ENCODE measurements around the gene ALOX5AP. TPM values are rescaled to one million over a fixed set of nuclear protein-coding genes. Genes with fewer than 3 reads are reported as not detected.

ALOX5AP gene
- total and polyA plus RNA-seq, 4 donors: 3.5 to 6.7 (median 4.1) TPM

- TF ChIP-seq ZBTB33 (IDR thresholded peaks at IDR 0.05): no peak
- no peak for TF ChIP-seq HNF4A (conservative IDR thresholded peaks at IDR 0.05)
- no peak for TF ChIP-seq HNF4G (IDR thresholded peaks at IDR 0.05)
- no peak for TF ChIP-seq ATF3 (IDR thresholded peaks at IDR 0.05)
Observed at GRCh38 chr13:30715837-30716236, 19.5 kb upstream of the ALOX5AP start (continued).

GRCh38 chr13:30718661-30719524 is 16.4 kb upstream of the ALOX5AP start:
- TF ChIP-seq EGR1 (IDR thresholded peaks at IDR 0.05; ENCODE audit: low read depth in 2 of 2): no peak
- no peak for TF ChIP-seq MAX (IDR thresholded peaks at IDR 0.05)
- TF ChIP-seq REST (IDR thresholded peaks at IDR 0.05): no peak
- no peak for TF ChIP-seq RXRA (IDR thresholded peaks at IDR 0.05)
- TF ChIP-seq TAF1 (conservative IDR thresholded peaks at IDR 0.05): no peak
- H3K36me3 ChIP-seq (ENCODE audit: control insufficient read depth in 4 of 4, insufficient read depth in 3 of 4, low read depth in 1 of 4, low read length in 3 of 4): no peaks in the 10 kb centered on the region
- peaks cover 0 to 2% (median 0%) of the 10 kb centered on the region in 4 donors for H3K4me1 ChIP-seq (ENCODE audit: control insufficient read depth in 4 of 4, insufficient read depth in 4 of 4, low read length in 3 of 4)
- 85% methylated on average over 9 of the region's 9 CpGs for WGBS
- DNase-seq (ENCODE audit: low spot score): no peak
- H3K27ac ChIP-seq (ENCODE audit: low read depth in 1 of 2, low read length in 2 of 2): no peak overlapping the region
- no peaks in the 10 kb centered on the region for H3K27me3 ChIP-seq (ENCODE audit: control insufficient read depth in 4 of 4, insufficient read depth in 4 of 4, low read length in 3 of 4)
- H3K9me3 ChIP-seq (ENCODE audit: control insufficient read depth in 4 of 4, low read length in 3 of 4): no peaks in the 10 kb centered on the region
- H3K4me3 ChIP-seq (ENCODE audit: low read depth in 1 of 3, low read length in 3 of 3): no peak overlapping the region
- H3K9ac ChIP-seq (ENCODE audit: low read depth in 1 of 2, low read length in 2 of 2): no peak overlapping the region

GRCh38 chr13:30719525-30719914 is 15.8 kb upstream of the ALOX5AP start:
- H3K27ac ChIP-seq (ENCODE audit: low read depth in 1 of 2, low read length in 2 of 2): no peak overlapping the region
- peaks cover 0 to 2% (median 0%) of the 10 kb centered on the region in 4 donors for H3K4me1 ChIP-seq (ENCODE audit: control insufficient read depth in 4 of 4, insufficient read depth in 4 of 4, low read length in 3 of 4)
- H3K9me3 ChIP-seq (ENCODE audit: control insufficient read depth in 4 of 4, low read length in 3 of 4): no peaks in the 10 kb centered on the region
- 85% methylated on average over 4 of the region's 4 CpGs for WGBS
- DNase-seq (ENCODE audit: low spot score): no peak
- H3K4me3 ChIP-seq (ENCODE audit: low read depth in 1 of 3, low read length in 3 of 3): no peak overlapping the region
- no peak overlapping the region for H3K9ac ChIP-seq (ENCODE audit: low read depth in 1 of 2, low read length in 2 of 2)
- no peaks in the 10 kb centered on the region for H3K36me3 ChIP-seq (ENCODE audit: control insufficient read depth in 4 of 4, insufficient read depth in 3 of 4, low read depth in 1 of 4, low read length in 3 of 4)
- no peaks in the 10 kb centered on the region for H3K27me3 ChIP-seq (ENCODE audit: control insufficient read depth in 4 of 4, insufficient read depth in 4 of 4, low read length in 3 of 4)
- no peak for TF ChIP-seq JUND (IDR thresholded peaks at IDR 0.05)

All from liver (tissue), 9 donors.